Measurements from ENCODE around the gene HBQ1.
"Not testable (repeated sequence)": the region's sequence is repeated elsewhere in the genome, so short reads cannot be mapped to it uniquely, and the experiment has no call there.

The HBQ1 gene

GRCh38 chr16:176477-177382 lies 3.5 kb upstream of the HBQ1 start, which contains the start of gene HBA1:
Gene HBA1, plus strand, starts transcription at chr16:176680. Its CDS starts 37 bp downstream, at chr16:176717.
- H2AFZ ChIP-seq (ENCODE audit: low read length, unreplicated experiment); H3K4me1 ChIP-seq (ENCODE audit: control insufficient read depth, insufficient read depth, low read length, unreplicated experiment); H3K36me3 ChIP-seq (ENCODE audit: insufficient read depth, low read length); H3K79me2 ChIP-seq (ENCODE audit: control insufficient read depth, insufficient read depth, low read length, unreplicated experiment); H3K27ac ChIP-seq (ENCODE audit: low read depth, low read length): not testable (repeated sequence)
- Histone ChIP-seq H3K4me3 (ENCODE audit: low read depth, low read length) (0 out of 2 replicates have a peak within 1 kb of the TSS, but pooled peaks have one; percentile 12), H3K27me3 (ENCODE audit: insufficient read depth, low read length) (peaks cover 50% of the 10 kb centered on the region)

GRCh38 chr16:177394-177822 lies 2.9 kb upstream of the HBQ1 start:
- Histone ChIP-seq H3K4me3 (ENCODE audit: low read depth, low read length) (0 out of 2 replicates have a peak overlapping the region, but pooled peaks have one; percentile 12), H2AFZ (ENCODE audit: low read length, unreplicated experiment) (no peak overlapping the region), H3K27ac (ENCODE audit: low read depth, low read length) (no peak overlapping the region), H3K36me3 (ENCODE audit: insufficient read depth, low read length) (no peaks in the 10 kb centered on the region), H3K4me1 (ENCODE audit: control insufficient read depth, insufficient read depth, low read length, unreplicated experiment) (no peaks in the 10 kb centered on the region), H3K27me3 (ENCODE audit: insufficient read depth, low read length) (peaks cover 48% of the 10 kb centered on the region), H3K79me2 (ENCODE audit: control insufficient read depth, insufficient read depth, low read length, unreplicated experiment) (no peaks in the 10 kb centered on the region)

- Histone ChIP-seq H3K27me3 (ENCODE audit: insufficient read depth, low read length) (peaks cover 48% of the 10 kb centered on the region), H3K27ac (ENCODE audit: low read depth, low read length) (no peak overlapping the region), H3K79me2 (ENCODE audit: control insufficient read depth, insufficient read depth, low read length, unreplicated experiment) (no peaks in the 10 kb centered on the region), H3K4me1 (ENCODE audit: control insufficient read depth, insufficient read depth, low read length, unreplicated experiment) (no peaks in the 10 kb centered on the region), H3K4me3 (ENCODE audit: low read depth, low read length) (no peak overlapping the region), H3K36me3 (ENCODE audit: insufficient read depth, low read length) (no peaks in the 10 kb centered on the region), H2AFZ (ENCODE audit: low read length, unreplicated experiment) (no peak overlapping the region)
These were observed 2.1 kb upstream of the HBQ1 start for GRCh38 chr16:177981-178667.

- H3K36me3 ChIP-seq (ENCODE audit: insufficient read depth, low read length): no peaks in the 10 kb centered on the region
- no peak overlapping the region for H3K27ac ChIP-seq (ENCODE audit: low read depth, low read length)
- H3K4me1 ChIP-seq (ENCODE audit: control insufficient read depth, insufficient read depth, low read length, unreplicated experiment): no peaks in the 10 kb centered on the region
- H3K4me3 ChIP-seq (ENCODE audit: low read depth, low read length): no peak overlapping the region
- peaks cover 43% of the 10 kb centered on the region for H3K27me3 ChIP-seq (ENCODE audit: insufficient read depth, low read length)
- H3K79me2 ChIP-seq (ENCODE audit: control insufficient read depth, insufficient read depth, low read length, unreplicated experiment): no peaks in the 10 kb centered on the region
- no peak overlapping the region for H2AFZ ChIP-seq (ENCODE audit: low read length, unreplicated experiment)
These were observed 1.6 kb upstream of the HBQ1 start for GRCh38 chr16:178668-179015.

- H3K36me3 ChIP-seq (ENCODE audit: insufficient read depth, low read length): no peaks in the 10 kb centered on the region
- no peaks in the 10 kb centered on the region for H3K79me2 ChIP-seq (ENCODE audit: control insufficient read depth, insufficient read depth, low read length, unreplicated experiment)
- H3K4me3 ChIP-seq (ENCODE audit: low read depth, low read length): peak overlapping the region; percentile 74
- H2AFZ ChIP-seq (ENCODE audit: low read length, unreplicated experiment): no peak overlapping the region
- H3K27me3 ChIP-seq (ENCODE audit: insufficient read depth, low read length): peaks cover 42% of the 10 kb centered on the region
- H3K4me1 ChIP-seq (ENCODE audit: control insufficient read depth, insufficient read depth, low read length, unreplicated experiment): no peaks in the 10 kb centered on the region
- H3K27ac ChIP-seq (ENCODE audit: low read depth, low read length): no peak overlapping the region
These were observed 807 bp upstream of the HBQ1 start for GRCh38 chr16:179211-180092.

GRCh38 chr16:180681-181564 lies 664 bp downstream of the HBQ1 start:
- Histone ChIP-seq H3K27me3 (ENCODE audit: insufficient read depth, low read length) (peaks cover 29% of the 10 kb centered on the region), H3K4me3 (ENCODE audit: low read depth, low read length) (peak overlapping the region; percentile 74), H3K27ac (ENCODE audit: low read depth, low read length) (no peak overlapping the region), H3K79me2 (ENCODE audit: control insufficient read depth, insufficient read depth, low read length, unreplicated experiment) (no peaks in the 10 kb centered on the region), H2AFZ (ENCODE audit: low read length, unreplicated experiment) (peak overlapping the region; percentile 43), H3K36me3 (ENCODE audit: insufficient read depth, low read length) (no peaks in the 10 kb centered on the region), H3K4me1 (ENCODE audit: control insufficient read depth, insufficient read depth, low read length, unreplicated experiment) (no peaks in the 10 kb centered on the region)

GRCh38 chr16:181565-182021 lies 1.3 kb downstream of the HBQ1 start:
- Histone ChIP-seq H2AFZ (ENCODE audit: low read length, unreplicated experiment) (no peak overlapping the region), H3K27me3 (ENCODE audit: insufficient read depth, low read length) (peaks cover 29% of the 10 kb centered on the region), H3K79me2 (ENCODE audit: control insufficient read depth, insufficient read depth, low read length, unreplicated experiment) (no peaks in the 10 kb centered on the region), H3K27ac (ENCODE audit: low read depth, low read length) (no peak overlapping the region), H3K4me3 (ENCODE audit: low read depth, low read length) (no peak overlapping the region; the same call in 1 of the 2 replicates), H3K36me3 (ENCODE audit: insufficient read depth, low read length) (no peaks in the 10 kb centered on the region), H3K4me1 (ENCODE audit: control insufficient read depth, insufficient read depth, low read length, unreplicated experiment) (no peaks in the 10 kb centered on the region)

GRCh38 chr16:183005-183404 lies 2.7 kb downstream of the HBQ1 start:
- Histone ChIP-seq H3K79me2 (ENCODE audit: control insufficient read depth, insufficient read depth, low read length, unreplicated experiment) (no peaks in the 10 kb centered on the region), H3K4me3 (ENCODE audit: low read depth, low read length) (no peak overlapping the region), H2AFZ (ENCODE audit: low read length, unreplicated experiment) (no peak overlapping the region), H3K4me1 (ENCODE audit: control insufficient read depth, insufficient read depth, low read length, unreplicated experiment) (no peaks in the 10 kb centered on the region), H3K36me3 (ENCODE audit: insufficient read depth, low read length) (0 out of 2 replicates have a peak, but pooled peaks cover 4% of the 10 kb centered on the region), H3K27me3 (ENCODE audit: insufficient read depth, low read length) (peaks cover 18% of the 10 kb centered on the region), H3K27ac (ENCODE audit: low read depth, low read length) (no peak overlapping the region)

GRCh38 chr16:185213-185612 lies 5.0 kb downstream of the HBQ1 start:
- no peak overlapping the region for H3K4me3 ChIP-seq (ENCODE audit: low read depth, low read length)
- peaks cover 19% of the 10 kb centered on the region; the same call in 1 of the 2 replicates for H3K36me3 ChIP-seq (ENCODE audit: insufficient read depth, low read length)
- no peaks in the 10 kb centered on the region for H3K4me1 ChIP-seq (ENCODE audit: control insufficient read depth, insufficient read depth, low read length, unreplicated experiment)
- no peak overlapping the region for H3K27ac ChIP-seq (ENCODE audit: low read depth, low read length)
- H3K79me2 ChIP-seq (ENCODE audit: control insufficient read depth, insufficient read depth, low read length, unreplicated experiment): no peaks in the 10 kb centered on the region
- H2AFZ ChIP-seq (ENCODE audit: low read length, unreplicated experiment): no peak overlapping the region
- H3K27me3 ChIP-seq (ENCODE audit: insufficient read depth, low read length): no peaks in the 10 kb centered on the region
